COLO829 (cell line): ENCODE results near the gene SLC7A8.

Source experiments
- DNase-seq: peaks from one replicate; pipeline ENCODE4 v3.0.0; 2012; ENCODE audit warnings: low spot score

Gene SLC7A8

DNA sequence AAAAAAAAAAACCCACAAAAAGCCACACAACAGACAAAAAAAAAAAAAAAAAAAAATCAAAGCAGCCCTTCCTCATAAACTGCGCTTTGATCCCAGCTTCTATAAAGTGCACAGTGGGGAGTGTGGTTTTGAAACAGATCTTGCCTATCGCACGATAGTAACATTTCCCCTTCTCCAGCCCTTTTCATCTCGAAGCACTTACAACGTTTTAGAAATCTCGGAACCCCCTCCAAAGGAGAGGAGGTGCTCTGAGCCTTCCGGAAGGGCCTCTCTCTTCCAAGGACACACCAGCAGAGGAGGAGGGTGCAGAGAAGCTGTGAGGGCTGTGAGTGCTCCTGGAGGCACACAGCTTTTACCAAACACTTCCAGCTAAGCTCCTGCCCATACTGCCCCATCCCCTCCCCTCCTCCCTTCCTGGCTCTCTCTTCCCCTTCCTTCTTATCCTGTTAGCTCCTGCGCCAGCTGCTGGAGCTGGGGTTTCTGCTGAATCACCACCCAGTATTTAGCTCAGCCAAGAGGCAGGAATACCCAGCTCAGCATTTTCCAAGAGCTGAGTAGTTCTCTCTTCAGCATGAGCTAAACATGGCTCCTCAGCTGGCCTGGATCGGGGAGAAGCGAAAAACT lies 28.4 kb downstream of the SLC7A8 start:
- no peak for DNase-seq

DNA sequence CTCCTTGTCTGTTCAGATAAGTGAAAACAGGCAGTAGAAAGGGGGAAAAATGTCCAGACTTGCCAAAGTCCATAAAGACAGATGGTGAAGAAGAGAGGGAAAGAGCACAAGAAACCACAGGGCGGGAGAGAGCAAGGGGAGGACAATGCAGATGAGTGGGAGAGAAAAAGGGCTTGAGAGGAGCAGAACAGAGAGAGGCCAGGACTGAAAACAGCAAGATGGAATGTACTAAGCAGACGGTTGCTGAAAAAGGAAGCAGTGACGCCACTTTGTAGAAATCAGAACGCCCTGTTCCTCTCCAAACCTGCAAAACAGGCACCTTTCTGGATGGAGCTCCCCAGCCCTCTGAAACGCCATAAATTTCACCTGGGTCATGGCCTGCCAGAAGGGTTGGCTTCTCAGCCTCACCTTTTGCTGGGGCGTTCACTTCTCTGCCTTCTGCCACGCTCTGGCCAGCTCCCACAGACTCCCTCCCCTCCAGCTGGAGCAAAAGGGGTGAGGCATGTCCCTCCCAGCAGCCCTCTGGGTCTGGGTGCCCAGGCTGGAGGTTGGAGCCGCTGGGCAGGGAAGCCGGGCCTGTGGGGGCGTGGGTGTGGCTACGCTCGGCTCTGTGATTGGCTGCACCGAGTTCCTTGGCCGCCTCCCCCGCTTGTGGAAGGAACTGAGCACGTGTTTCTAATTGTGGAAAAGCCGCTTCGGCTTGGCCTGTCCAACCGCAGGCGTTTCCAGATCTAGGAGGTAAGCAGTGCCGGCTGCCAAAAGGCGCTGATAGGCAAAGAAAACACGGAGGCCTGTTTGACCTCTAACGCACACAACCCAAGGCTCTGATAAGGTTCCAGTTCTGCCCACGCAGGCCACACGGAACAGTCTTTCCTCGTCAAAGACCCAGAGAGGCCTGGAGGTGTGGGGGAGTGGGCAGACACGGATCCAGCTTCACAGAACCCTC lies 29.3 kb downstream of the SLC7A8 start:
- DNase-seq, result peak; percentile 35

DNA sequence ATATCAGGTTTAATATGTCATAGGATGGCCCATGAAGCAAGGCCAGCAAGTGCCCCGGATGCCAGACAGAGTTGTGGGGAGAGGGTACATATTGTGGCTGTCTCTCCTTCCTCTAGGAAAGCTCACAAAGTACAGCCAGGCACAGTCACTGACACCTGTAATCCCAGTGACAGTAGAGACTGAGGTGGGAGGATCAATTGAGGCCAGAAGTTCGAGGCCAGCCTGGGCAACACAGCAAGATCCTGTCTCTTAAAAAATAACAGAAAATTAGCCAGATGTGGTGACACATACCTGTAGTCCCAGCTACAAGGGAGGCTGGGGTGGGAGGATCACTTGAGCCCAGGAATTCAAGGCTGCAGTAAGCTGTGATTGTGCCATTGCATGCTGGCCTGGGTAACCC lies 32.1 kb downstream of the SLC7A8 start:
- DNase-seq, result no peak

DNA sequence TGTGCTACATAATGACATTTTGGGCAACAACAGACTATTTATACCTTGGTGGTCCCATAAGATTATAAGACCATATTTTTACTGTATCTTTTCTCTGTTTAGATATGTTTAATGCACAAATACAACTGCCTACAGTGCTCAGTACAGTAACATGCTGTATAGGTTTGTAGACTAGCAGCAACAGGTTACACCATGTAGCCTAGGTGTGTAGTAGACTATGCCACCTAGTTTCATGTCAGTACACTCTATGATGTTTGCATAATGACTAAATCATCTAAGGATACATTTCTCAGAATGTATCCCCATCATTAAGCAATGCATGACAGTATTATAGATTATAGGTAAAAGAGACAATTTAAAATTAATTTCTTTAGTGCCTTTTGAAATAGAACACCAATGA lies 33.7 kb downstream of the SLC7A8 start:
- no peak for DNase-seq

DNA sequence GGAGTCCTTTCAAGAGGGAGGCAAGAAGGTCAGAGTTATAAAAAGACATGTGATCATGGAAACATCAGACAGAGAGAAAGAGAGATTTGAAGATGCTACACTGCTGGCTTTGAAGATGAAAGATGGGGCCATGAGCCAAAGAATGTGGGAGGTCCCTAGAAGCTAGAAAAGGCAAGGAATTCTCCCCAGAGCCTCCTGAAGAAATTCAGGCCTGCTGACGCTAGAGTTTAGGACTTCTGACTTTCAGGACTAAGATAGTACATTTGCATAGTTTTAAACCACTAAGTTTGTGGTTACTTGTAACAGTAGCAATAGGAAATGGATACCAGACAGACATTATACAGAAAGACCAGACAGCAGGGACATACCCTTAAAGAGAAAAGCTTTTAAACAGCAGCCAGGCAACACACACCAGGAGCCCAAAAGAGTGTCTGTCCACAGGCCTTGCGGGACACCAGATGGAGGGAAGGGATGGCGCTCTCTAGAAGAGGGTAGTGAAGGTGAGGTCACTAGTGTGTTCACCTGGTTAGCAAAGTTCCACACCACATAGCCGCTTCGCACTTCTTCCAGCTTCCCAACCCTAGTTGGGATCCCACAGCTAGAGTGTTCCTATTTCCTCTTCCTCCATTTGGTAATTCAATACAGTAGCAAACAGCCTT lies 34.7 kb downstream of the SLC7A8 start:
- DNase-seq, result no peak

DNA sequence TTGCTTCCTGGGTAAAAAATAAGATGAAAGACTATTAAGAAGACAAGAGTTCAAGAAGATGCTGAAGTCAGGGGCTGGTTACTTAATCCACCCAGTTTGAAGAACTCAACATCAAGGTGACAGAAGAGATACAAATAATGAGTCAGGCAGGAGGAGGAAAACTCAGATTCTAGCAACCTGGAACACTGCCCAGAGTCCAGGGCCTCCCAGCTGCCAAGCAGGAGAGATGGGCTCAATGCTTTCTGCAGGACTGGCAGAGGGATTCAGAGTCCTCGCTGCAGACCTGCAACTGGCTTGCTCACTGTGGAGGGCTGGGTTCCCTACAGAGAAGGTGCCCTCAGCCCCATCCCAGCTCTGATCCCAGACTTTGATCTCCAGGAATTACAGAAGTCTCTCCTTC lies 35.8 kb downstream of the SLC7A8 start:
- no peak for DNase-seq

DNA sequence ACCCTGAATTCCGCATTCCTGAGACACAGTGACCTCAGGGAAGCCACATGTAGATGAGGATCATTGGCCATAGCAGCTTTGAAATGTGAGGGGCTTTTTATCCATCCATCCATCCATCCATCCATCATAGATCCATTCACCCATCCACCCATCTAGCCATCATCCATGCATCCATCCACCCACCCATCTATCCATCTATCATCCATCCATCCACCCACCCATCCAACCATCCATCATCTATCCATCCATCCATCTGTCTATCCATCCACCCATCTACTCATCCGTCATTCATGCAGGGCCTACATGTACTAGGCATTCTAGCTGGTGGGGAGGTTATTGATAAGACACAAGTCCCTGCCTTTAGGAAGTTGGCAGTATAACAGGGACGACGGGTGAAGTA lies 36.5 kb downstream of the SLC7A8 start:
- DNase-seq, result no peak

DNA sequence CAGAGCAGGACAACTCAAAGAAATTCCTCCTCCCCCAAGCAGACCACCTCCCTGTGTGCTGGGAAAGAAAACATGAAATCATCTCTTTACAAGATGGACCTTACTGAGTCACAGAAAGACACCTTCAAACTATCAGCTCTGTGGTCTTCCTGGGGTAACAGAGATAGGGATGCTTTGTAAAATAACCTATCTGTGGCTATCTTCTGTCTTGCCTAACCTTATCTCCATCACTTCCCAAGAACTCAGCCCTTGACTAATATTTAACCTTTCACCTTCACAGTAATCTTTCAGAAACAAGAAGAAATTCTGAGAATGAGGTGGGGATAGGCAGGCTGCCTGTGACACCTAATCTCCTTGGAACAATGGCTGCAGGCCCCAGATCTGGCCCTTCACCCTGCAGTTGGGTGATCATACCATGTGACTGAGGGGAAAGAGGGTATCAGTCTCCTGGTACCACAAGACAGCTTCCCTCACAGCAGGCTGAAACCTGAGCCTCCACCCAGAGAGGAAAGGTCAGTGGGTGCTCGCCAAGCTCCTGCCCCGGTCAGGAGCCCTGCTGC lies 37.0 kb downstream of the SLC7A8 start:
- no peak for DNase-seq

DNA sequence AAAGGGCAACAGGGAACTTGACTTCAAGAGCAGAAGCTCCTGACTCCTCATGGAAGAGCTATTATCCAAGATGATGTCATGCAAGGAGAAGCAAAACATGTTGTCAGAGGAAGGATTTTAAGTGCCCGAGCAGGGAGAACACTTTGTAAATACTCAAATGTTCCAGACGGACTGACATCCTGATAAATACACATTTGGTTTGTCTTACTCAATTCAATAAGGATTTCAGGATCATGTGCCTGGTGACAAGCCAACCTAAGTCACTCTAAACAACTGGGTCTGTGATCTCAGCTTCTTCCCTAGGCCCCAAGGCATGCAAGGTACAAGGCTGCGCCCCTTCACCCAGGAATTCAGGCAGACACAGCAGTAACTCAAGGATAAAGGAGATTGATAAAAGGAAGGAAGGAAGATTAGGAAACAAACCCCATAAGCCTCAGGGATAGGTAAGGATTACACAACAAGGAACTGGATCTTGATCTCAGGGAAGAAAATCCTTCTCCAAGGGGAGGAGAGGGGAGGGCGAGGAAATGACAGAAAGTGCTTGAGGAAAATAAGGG lies 37.6 kb downstream of the SLC7A8 start:
- DNase-seq, result no peak

DNA sequence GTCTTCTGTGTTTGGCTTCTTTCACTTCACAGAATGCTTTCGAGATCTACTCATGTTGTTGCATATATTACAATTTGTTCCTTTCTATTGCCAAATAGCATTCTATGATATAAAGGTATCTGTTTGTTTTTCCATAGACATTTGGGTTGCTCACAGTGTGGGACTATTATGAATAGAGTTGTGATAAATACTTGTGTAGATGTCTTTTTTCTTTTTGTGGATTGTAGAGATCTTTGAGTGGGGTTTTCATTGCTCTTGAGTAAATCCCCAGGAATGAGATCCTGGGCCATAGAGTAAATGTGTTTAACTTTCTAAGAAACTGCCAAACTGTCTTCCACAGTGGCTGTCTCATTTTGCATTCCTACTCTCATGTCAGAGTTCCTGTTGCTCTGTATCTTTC lies 39.5 kb downstream of the SLC7A8 start:
- no peak for DNase-seq

DNA sequence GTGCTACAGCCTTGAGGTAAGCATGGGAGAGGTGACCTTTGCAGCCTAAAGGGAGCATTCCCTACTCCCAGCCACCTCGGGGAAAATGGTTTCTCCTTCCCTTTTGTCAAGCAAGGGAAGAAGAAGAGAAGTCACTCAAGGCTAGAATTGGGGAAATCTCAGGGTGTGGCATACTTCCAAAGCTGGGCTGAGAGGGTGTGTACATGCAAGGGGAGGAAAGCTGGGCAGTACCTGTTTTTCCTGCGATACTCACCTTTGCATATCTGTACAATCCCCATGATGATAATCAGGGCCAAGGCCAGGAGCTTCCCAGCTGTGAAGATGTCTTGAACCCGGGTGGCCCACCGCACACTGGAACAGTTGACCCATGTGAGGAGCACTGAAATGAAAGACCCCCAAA lies 40.6 kb downstream of the SLC7A8 start:
- no peak for DNase-seq

DNA sequence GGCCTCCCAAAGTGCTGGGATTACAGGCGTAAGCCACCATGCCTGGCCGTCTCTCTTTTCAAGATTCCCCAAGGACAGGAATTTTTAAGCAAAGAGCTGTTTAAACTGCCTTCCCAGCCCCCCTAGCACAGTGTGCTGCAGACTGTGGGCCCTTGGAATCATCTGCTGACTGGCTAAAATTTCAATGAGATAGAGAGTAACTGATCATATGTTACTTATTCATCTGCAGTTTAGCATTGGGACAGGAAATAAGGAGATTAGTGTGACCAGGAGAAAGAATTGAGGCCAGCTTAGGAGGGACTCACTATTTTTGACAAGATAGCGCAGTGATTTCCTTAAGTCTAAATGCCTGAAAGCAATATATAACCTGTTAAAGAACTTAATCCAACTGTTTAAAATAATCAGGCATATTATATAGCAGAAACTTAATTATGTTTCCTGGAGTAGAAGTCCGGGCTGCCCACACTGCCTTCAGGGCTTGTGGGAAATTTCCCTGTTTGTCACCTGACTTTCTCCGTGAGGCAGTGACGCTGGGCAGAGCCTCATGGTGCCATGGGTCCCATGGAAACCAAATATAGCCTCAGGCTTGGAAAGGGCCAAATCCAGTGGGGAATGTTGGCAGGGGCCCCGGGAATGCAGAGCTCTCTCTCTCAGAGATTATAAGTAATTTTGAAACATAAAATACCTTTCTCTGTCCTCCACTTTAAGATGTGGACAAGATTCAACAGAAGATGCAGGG lies 41.6 kb downstream of the SLC7A8 start:
- peak; percentile 87 for DNase-seq

DNA sequence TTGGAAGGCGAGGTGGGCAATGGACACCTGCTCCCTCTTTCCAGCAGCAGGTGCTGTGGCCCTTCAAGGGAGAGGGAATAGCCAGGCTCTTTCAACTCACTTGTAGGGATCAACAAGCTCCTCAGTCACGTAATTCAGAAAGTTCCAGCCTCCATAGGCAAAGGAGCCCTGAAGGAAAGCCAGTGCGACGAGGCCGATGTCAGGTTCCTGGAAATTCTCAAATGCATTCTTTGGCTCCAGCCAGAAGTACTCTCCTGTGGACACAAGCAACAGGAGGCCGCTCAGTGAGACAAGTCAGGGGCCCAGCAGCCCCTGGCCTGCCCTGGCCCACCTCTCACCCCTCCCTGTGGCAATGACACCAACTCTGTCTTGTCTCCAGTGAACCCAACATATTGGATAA lies 43.1 kb downstream of the SLC7A8 start:
- no peak for DNase-seq

DNA sequence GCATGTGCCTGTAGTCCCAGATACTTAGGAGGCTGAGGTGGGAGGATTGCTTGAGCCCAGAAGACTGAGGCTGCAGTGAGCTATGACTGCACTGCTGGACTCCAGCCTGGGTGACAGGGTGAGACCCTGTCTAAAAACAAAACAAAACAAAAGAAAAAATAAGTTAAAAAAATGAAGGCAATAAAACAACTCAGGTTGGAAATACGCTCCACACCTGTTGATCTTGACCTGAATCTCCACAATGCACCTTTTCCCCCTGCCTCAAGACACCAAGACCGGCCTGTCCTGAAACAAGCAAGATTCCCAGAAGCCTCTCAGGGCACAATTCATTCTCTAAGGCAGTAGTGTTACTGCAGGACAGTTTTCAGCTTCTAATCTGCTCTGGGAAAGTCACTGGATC lies 43.6 kb downstream of the SLC7A8 start:
- no peak for DNase-seq

DNA sequence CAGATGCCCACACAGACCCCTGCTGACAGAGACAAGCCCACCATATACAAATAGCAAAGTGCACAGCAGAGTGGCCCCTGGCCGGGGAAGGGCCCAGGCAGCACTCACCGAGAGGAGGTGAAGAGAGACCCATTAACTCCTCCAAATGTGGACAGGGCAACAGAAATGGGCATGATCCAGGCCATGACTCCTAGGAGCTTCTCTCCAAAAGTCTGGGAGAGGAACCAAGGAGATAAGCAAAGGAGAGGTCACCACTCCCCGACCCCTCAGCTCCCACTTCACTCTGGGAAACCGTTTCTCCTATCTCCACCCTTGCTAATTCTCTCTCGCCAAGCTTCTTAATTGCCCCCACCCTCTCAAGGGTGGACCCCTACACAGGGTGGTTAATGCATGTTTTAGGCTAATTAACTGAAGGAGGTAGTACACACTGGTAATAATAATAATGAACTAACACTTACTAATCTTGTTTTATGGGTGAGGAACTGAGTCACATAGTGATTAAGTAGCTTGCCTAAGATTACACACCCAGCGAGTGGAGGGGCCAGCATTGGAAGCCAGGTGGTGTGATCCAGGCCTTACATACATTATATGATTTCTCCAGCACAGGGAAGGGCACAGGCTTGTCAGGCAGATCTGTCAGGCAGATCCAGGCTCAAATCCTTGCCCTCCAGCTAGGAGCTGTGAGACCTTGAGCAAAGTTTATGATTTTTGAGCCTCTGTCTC lies 45.5 kb downstream of the SLC7A8 start:
- DNase-seq, result no peak

DNA sequence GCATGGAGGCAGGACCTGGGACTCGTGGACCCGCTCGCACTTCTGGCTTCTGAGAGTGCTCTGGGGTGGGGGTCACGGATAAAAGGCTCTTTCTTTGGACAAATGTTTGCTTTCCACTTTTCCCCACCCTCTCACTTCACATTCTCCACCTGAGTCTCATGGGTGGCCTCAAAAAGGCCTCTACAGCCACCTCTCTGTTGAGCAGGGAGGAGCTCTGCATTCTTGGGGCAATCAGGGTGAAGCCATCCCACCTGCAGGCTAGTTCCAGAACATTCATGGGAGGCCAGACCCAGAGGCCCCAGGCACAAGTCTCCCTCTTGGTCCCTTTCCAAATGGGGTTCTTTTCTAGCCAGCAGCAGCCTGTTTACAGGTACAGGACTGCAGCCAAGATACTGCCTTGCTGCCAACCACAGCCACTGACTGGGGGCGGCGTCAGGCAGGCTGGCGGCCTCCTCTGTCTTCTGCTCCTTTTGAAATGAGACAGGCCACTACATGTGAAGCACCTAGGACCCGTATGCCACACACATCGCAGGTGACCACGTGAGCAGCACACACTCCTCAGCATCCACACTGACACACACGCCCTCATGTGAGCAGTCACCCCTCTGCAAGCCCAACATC lies 46.2 kb downstream of the SLC7A8 start:
- DNase-seq, result no peak

DNA sequence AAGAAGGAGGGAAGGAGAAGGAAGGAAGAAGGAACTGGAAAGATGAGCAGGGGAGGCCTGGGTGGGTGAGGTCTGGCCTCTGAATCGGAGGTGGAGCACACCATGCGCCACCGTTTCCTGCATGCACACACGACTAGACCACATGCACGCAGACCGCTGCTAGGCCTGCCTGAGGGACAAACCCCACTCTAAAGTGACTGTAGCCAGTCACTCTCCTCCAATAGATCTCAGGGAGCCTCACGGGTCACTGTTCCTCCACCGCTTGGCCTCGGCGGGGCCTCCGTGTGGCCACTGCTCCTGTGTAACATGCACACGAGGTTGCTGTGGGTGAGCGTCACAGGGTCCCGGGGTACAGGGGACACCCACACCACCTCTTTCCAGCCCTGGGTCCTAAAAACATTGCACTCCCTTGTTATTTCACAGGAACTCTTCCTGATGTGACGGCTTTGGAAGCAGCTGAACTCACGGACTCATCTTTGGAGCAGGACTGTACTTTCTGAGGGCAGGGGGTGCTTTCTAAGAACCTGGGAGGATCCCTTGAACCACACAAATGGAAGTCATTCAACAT lies 46.8 kb downstream of the SLC7A8 start:
- DNase-seq, result no peak

DNA sequence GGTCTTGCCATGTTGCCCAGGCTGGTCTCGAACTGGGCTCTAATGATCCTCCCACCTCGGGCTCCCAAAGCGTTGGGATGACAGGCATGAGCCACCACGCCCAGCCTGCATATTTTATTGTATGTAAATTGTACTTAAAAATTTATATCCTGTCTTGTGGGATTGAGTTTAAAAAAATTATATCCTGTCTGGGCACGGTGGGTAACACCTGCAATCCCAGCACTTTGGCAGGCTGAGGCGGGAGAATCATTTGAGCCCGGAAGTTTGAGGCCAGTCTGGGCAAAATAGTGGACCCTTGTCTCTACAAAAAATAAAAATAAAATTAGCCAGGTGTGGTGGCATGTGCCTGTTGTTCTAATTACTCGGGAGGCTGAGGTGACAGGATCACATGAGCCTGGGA lies 50.5 kb downstream of the SLC7A8 start:
- no peak for DNase-seq

DNA sequence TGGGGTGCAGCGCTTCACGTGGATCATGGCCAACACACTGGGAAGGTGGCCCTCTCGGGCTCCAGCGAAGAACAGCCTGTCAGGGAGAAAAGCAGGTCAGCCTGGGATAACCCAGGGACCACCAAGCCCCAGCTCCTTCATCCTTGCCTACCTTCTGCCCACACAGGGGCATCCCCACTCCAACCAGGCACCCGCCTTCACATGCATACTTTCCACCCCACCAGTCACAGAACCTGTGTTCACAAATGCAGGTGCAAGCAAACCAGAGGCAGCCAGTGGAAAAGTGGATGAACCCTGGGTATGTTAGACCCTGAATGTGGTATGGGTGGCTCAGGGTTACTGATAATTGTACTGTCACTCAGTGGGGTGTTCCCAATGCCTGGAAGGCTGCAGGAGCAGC lies 52.0 kb downstream of the SLC7A8 start:
- no peak for DNase-seq

DNA sequence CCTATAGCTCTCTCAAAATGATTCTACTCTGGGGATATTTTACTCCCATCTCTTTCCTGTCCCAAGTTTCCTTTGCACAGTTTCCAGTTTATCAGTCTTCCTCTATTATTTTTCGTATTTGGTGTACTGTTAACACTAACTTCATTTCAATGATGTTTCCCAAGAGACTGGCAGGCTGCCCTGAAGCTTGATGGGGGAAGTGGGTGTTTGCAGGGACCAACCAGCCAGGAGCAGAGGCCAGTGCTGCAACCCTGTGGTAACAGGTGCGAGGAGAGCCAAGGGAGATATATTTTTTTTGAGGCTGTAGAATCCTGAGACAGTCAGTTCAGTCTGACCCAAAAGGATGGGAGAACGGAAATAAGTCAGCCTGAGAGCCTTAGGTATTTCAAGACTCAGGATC lies 52.6 kb downstream of the SLC7A8 start:
- DNase-seq, result no peak
